Measurements from ENCODE around the gene DDX39B.

GRCh38 chr6:31567531-31568370 lies 25.9 kb upstream of the DDX39B start:
- TF ChIP-seq CTCF (IDR thresholded peaks at IDR 0.05; ENCODE audit: extremely low read depth in 1 of 2, insufficient read depth in 1 of 2, low read depth in 1 of 2, low read length in 2 of 2), result no peak
- TF ChIP-seq GATA2 (IDR thresholded peaks at IDR 0.05; ENCODE audit: insufficient read depth, insufficient read length, low read depth, low read length), result no peak
- no peak for TF ChIP-seq MAX (IDR thresholded peaks at IDR 0.05; ENCODE audit: insufficient read depth, insufficient read length)

Measured in endothelial cell of umbilical vein (primary cell).